AG09319 (cell line): ENCODE data around the gene ARHGAP23.
"Not testable (repeated sequence)": the region's sequence is repeated elsewhere in the genome, so short reads cannot be mapped to it uniquely, and the experiment has no call there.

Experiments
- DNase-seq: peaks from one replicate; pipeline ENCODE4 v3.0.0-alpha.2; 2010; ENCODE audit warnings: low read depth; ENCODE audit errors: extremely low read depth
- CTCF ChIP-seq: IDR thresholded peaks from 2 replicates; pipeline ENCODE4 v1.5.1; 2011; ENCODE audit warnings: low read depth, mild to moderate bottlenecking, inconsistent platforms, low read length, moderate library complexity

Gene ARHGAP23

GRCh38 chr17:38492067-38493040 lies 64.1 kb downstream of the ARHGAP23 start:
- TF ChIP-seq CTCF = peak; percentile 66
- DNase-seq = peak; percentile 74

DNA sequence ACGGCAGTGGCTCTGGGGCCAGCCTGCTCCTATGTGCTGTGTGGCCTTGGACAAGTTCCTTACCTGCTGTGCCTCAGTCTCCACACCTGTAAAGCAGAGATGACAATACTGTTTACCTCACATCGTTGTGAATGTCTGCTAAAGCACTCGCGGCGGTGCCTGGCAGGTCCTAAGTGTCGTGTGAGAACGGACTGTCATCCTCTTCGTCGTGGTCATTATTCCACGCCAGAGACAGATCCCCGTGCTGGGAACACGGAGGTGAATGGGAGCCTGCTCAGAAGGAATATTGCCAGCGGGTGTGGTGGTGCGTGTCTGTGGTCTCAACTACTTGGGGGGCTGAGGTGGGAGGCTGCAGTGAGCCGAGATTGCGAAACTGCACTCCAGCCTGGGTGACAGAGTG lies 65.9 kb downstream of the ARHGAP23 start:
- not testable (repeated sequence) for DNase-seq

GRCh38 chr17:38497656-38498055 lies 69.4 kb downstream of the ARHGAP23 start:
- not testable (repeated sequence) for DNase-seq

- no peak for TF ChIP-seq CTCF
- DNase-seq = no peak
Measured at GRCh38 chr17:38498353-38498752, 70.1 kb downstream of the ARHGAP23 start.

GRCh38 chr17:38499230-38499629 lies 71.0 kb downstream of the ARHGAP23 start:
- DNase-seq = not testable (repeated sequence)

- DNase-seq = not testable (repeated sequence)
Measured at GRCh38 chr17:38501718-38502117, 73.5 kb downstream of the ARHGAP23 start.

DNA sequence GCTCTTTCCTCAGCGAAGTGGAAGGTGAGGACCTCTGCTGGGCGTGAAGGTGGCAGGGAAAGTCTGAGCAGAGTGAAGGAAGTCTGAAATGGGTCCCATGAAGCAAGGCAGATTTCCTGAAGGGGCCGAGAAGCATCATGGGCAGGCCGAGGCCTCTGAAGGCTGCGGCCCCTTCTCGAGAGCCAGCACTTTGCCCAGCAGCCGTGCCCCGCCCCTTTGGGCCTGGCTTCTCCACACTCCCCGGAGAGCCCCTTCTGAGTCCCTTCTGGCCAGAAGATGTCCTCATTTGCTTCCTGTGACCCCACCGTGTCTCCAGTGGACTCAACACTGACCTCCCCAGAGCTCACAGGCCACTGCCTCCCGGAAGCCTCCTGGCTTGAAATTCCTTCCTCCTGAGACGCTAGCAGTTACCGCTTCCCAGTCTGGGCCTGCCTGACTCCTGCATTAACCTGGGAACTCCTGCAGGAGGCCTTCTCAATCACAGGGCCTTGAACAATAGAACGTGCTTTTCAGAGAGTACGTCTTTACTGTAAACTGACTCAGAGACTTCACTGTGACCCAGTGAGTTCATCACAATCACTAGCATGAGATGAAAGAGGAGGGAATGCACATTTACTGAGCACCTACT lies 75.1 kb downstream of the ARHGAP23 start:
- DNase-seq = not testable (repeated sequence)

DNA sequence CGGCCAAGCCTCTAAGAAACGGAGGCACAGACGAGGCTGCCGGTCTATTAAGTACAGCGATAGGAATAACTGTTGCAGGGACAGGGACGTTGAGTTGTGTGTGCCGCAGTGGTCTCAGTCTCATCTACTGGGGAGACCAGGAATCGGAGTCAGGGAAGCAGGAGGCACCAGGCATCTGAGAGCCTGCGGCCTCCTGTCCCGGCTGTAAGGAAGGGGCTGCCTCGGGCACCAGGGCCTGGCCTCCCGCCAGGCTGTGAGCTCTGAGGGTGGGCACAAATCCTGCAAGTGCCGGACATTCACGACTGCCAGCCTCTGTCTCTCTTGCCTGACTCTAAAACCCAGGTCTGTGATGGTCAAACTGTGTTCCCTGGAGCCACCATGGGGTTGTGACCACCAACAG lies 76.0 kb downstream of the ARHGAP23 start:
- no peak for DNase-seq
- no peak for TF ChIP-seq CTCF

DNA sequence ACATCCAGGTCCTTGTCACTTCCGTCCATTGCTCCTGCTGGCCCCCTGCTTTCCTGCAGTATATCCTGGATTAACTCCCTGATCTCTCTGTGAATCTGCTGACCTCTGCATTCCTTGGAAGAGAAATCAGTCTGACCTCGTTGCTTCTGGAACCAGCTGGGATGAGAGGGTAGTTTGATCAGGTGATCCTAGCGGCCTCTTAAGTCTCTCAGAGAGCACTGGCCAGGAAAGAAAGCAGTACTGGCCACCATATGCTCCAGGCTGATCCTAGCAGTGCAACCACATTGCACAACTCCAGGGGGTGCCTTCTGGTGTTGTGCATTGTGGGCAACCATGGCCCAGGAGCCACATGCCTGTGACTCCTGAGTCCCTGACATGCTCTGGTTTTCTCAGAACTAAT lies 79.2 kb downstream of the ARHGAP23 start:
- no peak; the same call in 1 of the 2 replicates for TF ChIP-seq CTCF
- DNase-seq = no peak

GRCh38 chr17:38507921-38508569 lies 79.8 kb downstream of the ARHGAP23 start:
- no peak for TF ChIP-seq CTCF
- DNase-seq = no peak
